ENCODE data around the gene HOXD10.

DNA sequence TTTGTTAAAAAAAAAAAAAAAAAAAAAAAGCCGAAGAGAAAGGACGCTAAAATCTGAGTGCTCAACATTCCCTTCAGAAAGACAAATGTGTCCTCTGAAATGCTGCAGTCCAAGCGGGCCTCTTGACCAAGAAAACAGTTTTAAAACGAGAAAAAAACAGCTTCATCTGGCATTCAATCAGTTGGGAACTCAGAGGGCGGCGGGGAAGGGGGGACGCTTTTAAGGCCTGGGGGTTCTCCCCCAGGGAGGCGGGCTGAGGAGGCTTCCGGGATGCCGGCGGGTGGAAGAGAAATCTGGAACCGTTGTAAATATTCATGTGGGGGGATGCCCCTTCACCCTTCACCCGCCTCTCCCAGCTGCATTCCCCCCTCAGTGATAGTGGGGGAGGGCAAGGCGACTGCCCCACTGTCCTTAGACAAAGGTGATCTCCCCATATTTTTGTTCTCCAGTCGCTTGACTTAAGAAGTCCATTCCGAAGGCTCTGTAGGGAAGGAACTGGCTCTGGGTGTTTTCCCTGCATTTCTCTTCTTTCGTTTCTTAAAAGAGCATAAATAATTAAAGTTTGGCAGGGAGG is 12.7 kb upstream of the HOXD10 start:
- no peak for TF ChIP-seq CTCF (IDR thresholded peaks at IDR 0.05)
- no peak for TF ChIP-seq POLR2AphosphoS5 (IDR thresholded peaks at IDR 0.05; ENCODE audit: low read depth, low read length)
- TF ChIP-seq, protein P1, sequence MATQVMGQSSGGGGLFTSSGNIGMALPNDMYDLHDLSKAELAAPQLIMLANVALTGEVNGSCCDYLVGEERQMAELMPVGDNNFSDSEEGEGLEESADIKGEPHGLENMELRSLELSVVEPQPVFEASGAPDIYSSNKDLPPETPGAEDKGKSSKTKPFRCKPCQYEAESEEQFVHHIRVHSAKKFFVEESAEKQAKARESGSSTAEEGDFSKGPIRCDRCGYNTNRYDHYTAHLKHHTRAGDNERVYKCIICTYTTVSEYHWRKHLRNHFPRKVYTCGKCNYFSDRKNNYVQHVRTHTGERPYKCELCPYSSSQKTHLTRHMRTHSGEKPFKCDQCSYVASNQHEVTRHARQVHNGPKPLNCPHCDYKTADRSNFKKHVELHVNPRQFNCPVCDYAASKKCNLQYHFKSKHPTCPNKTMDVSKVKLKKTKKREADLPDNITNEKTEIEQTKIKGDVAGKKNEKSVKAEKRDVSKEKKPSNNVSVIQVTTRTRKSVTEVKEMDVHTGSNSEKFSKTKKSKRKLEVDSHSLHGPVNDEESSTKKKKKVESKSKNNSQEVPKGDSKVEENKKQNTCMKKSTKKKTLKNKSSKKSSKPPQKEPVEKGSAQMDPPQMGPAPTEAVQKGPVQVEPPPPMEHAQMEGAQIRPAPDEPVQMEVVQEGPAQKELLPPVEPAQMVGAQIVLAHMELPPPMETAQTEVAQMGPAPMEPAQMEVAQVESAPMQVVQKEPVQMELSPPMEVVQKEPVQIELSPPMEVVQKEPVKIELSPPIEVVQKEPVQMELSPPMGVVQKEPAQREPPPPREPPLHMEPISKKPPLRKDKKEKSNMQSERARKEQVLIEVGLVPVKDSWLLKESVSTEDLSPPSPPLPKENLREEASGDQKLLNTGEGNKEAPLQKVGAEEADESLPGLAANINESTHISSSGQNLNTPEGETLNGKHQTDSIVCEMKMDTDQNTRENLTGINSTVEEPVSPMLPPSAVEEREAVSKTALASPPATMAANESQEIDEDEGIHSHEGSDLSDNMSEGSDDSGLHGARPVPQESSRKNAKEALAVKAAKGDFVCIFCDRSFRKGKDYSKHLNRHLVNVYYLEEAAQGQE (IDR thresholded peaks at IDR 0.05; ENCODE audit: insufficient read depth in 1 of 2, low read depth in 2 of 2, low read length in 1 of 2): no peak
- no peak for TF ChIP-seq SIN3A (IDR thresholded peaks at IDR 0.05; ENCODE audit: borderline replicate concordance, insufficient read depth, low read depth, low read length)

Data from Panc1 (cell line).